T1000 (cell line): ENCODE data around the gene FOXD4L1.
"Not testable (repeated sequence)": the region's sequence is repeated elsewhere in the genome, so short reads cannot be mapped to it uniquely, and the experiment has no call there.

Experiments used
- DNase-seq: peaks from one replicate; lab custom pipeline; 2025; ENCODE audit warnings: mixed read lengths; lab: John Stamatoyannopoulos, UW

The FOXD4L1 gene

GRCh38 chr2:113498365-113498764, at the start of gene FOXD4L1:
FOXD4L1 (plus strand) TSS chr2:113498665; CDS start chr2:113499257, 592 bp downstream.
- DNase-seq = not testable (repeated sequence)

DNA sequence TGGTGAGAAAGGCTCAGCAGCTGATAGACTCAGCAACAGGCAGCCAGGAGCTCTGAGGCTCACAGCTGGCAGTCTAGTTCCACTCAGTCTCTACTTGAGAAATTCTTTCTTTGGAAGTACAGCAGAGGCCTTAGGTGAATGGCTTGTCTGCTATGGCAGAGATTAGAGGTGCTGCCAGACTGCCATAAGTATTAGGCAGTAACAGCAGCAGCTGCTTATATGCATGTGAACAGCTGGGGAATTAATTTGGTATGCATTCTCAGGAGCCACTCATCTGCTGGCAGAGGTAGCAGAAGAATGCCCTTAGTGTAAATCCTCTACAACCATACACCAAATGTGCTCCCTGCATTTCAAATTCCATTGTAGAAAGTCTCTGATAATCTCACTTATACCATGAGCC, 32.7 kb upstream of the FOXD4L1 start:
- not testable (repeated sequence) for DNase-seq

GRCh38 chr2:113476688-113477368, 21.6 kb upstream of the FOXD4L1 start:
- DNase-seq = not testable (repeated sequence)

DNA sequence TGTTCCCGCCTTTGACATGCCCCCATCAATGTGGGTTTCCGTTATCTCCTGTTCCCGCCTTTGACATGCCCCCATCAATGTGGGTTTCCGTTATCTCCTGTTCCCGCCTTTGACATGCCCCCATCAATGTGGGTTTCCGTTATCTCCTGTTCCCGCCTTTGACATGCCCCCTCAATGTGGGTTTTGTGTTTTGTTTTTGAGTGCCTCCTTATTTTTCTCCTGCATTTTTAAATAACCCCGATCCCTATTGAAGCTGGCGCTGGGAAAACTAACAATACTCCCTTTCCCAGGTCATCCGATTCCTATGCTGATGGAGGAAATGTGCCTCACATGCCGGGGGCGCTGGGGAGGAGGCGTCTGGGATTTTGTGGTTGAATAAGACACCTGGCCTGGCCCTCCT, 1.9 kb upstream of the FOXD4L1 start:
- not testable (repeated sequence) for DNase-seq

GRCh38 chr2:113499019-113499885, 787 bp downstream of the FOXD4L1 start:
- DNase-seq = not testable (repeated sequence)

- not testable (repeated sequence) for DNase-seq
Observed at GRCh38 chr2:113499886-113500722, 1.6 kb downstream of the FOXD4L1 start.

DNA sequence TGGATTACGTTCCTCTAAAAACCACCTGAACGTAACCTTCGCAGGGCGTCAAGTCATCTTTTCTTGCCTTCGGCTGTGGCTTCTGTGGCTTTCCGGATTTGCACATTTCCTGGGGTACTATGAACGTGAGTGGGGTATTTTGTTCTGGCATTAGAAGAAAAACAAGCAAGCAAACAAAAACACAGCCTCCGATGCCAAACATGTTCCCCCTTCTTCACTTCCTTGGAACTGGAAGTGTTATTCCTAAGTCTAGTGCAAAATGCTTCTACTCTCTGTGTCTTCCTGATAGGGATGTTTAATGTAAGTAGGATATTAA, 2.2 kb downstream of the FOXD4L1 start:
- DNase-seq = not testable (repeated sequence)

DNA sequence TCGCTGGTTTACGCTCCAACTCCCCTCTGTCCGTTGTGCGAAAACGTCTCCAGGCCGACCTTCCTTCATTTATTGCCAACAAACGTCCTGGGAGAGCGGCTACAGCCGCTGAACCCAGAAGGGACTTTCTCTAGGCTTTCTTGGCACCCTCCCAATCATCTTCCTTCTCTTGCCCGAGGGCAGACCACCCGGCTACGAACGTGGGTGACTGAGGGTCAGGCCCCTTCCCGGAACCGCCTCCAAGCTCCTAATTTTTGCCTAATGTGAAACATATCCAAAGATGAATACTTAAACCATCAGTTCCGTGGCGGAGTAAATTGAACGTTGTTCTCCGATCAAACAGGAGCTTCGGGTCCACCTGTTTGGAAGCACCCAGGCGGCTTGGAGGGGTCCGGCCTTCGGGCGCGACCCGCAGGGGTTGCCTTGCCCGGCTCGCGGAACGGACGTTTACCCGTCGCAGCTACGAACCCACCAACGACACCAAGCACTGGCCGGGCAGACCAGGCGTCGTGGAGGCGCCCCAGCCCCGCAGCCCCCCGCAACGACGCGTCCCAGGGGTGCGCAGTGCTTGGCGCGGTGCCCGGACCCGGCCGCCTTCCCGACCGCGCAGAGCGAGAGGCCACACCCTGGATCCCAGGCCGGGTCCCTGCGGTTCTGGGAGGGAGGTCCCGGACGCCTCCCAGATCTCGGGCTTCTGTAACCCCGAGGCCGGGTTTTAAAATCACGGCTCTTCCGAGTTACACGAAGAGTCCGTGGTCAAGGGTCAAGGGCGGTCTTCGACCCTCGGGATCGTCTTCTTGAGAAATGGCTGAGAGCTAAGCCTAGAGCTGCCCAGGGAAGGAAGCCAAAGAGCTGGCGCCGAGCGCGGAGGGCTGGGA, 4.0 kb downstream of the FOXD4L1 start:
- DNase-seq = not testable (repeated sequence)

DNA sequence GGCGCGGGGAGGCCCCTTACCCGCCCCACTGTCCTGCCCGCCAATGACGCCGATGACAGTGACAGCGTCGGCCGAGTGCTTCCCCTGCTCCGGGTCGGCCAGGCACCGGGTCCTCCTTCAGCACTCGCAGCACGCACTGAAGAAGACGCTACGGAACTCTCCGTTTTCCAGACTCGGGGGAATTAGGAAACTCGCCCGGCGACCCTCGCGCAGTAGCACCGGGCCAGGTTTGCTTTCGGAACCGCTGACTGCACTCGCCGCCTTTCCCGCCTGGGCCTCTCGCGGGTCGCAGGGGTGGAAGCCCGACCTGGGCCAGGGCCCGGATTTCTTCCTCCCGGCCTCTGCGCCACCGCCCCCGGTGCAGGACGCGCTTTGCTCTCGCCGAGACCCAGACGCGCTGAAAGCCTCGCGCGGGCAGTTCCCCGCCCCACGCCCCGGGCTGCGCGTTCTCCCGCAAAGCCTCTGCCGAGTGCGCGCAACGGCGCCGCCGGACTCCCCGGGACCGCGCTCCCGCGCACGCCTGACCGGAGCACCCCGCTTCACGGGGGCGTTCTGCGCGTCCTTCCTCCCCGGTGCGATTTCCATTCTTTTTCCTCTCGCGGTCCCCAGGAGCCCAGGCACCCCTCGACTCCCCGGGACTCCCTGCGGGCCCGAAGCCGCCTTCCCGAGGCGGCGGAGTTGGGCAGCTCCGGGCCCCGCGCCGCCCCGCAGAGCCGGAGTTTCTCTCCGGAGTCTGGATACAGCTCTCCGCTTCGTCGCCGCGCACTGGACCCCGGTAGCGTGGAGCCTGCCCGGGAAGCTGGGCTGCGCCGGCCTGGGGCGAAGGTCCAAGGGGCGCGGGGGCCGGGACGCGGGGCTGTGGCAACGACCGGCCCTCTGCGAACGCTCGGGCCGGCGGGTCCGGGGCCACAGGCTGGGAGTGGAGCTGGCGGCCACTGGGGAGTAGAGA, 4.9 kb downstream of the FOXD4L1 start:
- DNase-seq = not testable (repeated sequence)

DNA sequence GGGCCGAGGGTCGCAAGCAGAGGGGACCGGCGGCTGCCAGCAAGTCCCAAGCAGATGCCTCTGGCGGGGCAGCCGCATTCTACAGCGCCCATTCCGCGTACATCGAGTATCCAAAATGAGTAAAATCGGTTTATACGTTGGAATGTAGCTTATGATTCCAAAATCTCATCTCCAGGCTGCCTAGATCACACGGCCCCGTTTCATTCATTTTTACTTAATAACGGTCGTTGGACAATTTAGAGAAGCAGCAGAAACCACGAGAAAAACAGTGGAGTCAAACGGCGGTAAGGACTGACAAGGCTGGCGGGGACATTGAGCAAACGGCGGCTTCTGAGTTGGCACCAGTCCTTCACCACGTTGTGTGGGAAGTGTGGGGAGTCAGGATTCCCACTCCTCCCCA, 5.6 kb downstream of the FOXD4L1 start:
- DNase-seq = not testable (repeated sequence)

DNA sequence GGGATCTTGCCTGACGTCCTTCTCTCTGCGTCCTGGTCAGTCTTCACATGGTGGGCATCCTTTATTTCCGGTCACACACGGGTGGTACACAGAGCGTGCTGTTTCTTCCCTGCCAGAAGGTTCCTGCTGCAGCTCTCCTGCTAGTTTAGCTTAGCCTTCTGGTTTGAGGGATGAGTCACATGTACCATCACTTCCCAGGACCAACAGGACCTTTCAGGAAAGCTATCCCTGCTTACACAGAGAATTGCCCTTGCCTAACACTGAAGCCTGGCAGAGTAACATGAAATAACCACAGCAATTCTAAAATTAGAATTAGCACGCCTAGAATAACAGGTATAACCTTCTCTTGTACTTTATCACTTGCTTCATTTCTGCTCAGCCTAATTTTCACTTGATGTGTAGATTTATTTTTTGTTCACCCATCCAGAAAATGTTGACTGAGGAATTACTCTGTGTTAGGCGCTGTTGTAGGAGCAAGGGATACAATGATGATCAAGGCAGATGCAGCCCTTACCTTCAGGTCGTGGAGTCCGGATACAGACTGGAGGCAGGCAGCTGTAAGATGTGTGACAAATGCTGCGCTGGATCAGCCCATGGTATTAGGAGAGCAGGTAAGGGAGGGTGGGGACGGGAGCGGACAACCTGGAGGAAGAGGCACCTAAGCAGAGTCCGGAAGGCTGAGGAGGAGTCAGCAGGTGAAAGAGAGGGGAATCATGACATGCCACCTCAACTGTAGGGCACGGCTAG, 9.1 kb downstream of the FOXD4L1 start:
- DNase-seq = not testable (repeated sequence)

DNA sequence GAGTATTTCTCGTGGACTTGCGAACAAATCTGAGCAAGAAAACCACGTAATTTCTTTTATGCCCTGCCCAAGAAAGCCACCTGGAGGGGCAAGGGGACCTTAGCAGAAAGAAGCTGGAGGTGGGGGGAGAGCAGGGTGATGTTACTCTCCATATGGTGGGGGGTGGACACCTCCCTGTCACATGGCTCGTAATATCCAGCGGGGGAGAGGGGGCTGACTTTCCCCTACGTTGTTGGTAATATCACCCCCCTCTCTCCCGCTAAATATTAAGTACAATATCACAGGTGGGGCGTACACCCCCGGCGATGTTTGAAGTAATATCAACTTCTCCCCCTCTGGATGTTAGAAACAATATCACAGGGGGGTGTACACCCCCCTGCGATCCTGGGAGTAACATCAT, 9.7 kb downstream of the FOXD4L1 start:
- DNase-seq = not testable (repeated sequence)

GRCh38 chr2:113510913-113511312, 12.4 kb downstream of the FOXD4L1 start:
- DNase-seq = not testable (repeated sequence)

- not testable (repeated sequence) for DNase-seq
Observed at GRCh38 chr2:113511859-113512258, 13.4 kb downstream of the FOXD4L1 start.

DNA sequence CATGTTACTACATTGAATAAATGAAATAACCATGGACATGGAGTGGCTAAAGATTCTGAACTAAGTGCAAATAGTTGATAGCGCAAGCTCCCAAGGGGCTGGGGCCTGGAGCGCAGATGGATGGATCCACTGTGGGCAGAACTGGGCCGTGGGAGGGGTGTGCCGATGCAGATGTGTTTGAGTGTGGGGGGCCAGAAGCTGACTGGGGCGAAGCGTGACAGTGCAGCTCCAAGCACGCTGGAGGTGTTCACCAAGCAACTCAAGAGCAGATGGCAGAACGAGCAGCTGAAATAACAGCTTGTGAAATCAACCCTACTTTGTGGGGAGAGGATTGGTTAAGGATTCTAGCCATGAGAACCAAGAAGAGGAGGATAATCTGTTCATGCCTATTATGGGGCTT, 17.0 kb downstream of the FOXD4L1 start:
- DNase-seq = not testable (repeated sequence)

DNA sequence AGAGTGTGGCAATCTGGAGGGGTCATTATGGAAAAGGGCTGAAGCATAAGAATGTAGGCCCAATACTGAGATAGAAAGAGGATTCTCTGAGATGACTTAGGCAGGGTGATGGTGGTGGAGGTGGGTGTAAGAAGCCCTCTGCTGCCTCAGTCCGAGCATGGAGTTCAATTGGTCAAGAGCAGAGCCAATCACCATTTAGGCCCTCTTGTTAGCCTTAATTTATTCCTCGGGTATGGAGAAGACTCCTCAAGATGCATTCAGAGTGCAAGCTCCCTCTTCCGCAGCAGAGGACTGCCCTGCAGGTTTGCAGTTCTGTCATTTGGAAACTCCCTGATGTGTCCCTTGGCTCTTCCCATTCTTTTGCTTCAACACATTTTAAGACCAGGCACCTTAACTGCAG, 17.5 kb downstream of the FOXD4L1 start:
- not testable (repeated sequence) for DNase-seq

- DNase-seq = not testable (repeated sequence)
Observed at GRCh38 chr2:113517025-113517424, 18.6 kb downstream of the FOXD4L1 start.

DNA sequence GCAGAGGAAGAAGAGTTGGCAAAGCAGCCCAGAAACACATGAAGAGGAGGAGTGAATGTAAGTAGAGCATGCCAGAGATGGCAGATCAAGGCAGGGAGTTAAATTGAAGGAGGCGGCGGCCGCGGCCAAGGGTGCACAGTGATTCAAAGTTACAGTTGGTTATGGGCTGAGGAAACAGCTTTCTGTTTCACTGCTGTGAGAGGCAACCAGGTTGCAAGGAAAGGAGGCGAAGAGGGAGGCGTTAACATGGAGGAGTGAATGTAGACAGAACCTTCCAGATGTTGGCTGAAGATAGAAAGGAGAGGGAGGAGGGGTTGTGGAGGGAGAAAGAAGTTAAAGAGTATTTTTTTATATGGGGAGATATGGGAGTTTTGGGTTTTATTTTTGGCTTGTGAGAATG, 22.4 kb downstream of the FOXD4L1 start:
- not testable (repeated sequence) for DNase-seq

DNA sequence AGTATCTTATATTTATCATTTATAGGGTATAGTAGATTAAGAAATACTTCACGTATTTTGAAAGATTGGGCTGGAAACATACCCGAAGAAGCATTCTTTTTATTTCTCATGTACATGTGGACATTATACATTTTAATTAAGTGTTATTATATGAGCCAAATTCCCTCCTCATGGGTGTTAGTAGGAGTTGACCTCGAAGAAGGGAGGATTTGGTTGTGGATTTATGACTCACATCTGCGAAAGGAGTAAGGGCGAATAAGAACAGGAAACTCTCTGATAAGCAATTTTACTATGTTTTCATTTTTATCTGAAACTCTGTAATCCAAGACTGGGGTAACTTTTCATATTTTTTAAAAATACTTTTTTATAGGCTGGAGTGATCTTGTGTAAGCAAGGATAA, 23.0 kb downstream of the FOXD4L1 start:
- not testable (repeated sequence) for DNase-seq
